ENCODE results near the gene WDR70. TPM values are rescaled to one million over a fixed set of nuclear protein-coding genes. Genes with fewer than 3 reads are reported as not detected.
"Not testable (repeated sequence)": the region's sequence is repeated elsewhere in the genome, so short reads cannot be mapped to it uniquely, and the experiment has no call there.

Gene WDR70
- total and polyA plus RNA-seq, 3 experiments from 2014 or later, result 15.5 to 39.1 (median 36.5) TPM

DNA sequence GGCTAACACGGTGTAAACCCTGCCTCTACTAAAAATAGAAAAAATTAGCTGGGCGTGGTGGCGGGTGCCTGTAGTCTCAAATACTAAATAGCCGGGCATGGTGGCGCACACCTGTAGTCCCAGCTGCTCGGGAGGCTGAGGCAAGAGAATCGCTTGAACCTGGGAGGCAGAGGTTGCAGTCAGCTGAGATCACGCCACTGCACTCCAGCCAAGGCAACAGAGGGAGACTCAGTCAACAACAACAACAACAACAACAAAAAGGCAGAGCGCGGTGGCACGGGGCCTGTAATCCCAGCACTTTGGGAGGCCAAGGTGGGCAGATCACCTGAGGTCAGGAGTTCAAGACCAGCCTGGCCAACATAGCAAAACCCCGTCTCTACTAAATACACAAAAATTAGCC lies 1.1 kb upstream of the WDR70 start:
- H3K36me3 ChIP-seq (ENCODE audit: insufficient read depth, low read length); H3K27ac ChIP-seq (ENCODE audit: low read depth, low read length); H3K4me3 ChIP-seq (ENCODE audit: low read length); H3K9me3 Mint-ChIP-seq; H3K27me3 Mint-ChIP-seq; POLR2A ChIA-PET; DNase-seq; H3K27me3 ChIP-seq (ENCODE audit: insufficient read depth, low read length, poor library complexity, severe bottlenecking); H3K9me3 ChIP-seq (ENCODE audit: low read length); H3K4me1 ChIP-seq (ENCODE audit: insufficient read depth, low read length): not testable (repeated sequence)
- Mint-ChIP-seq H3K27ac (peak overlapping the region in 3 of 8 donors; percentile 51 to 87 (median 52)), H3K4me3 (peak overlapping the region; percentile 50 to 98 (median 67)), H3K4me1 (peaks cover 10 to 20% (median 20%) of the 10 kb centered on the region in 3 donors), H3K36me3 (peaks cover 0 to 22% (median 0%) of the 10 kb centered on the region in 3 donors)
- CTCF ChIA-PET, result interaction anchor here (0.9 to 4.2 kb wide), 2 partner anchors 8 to 28 kb away, joined by 3 to 30 read pairs; partner anchors contain the start of gene NUP155

DNA sequence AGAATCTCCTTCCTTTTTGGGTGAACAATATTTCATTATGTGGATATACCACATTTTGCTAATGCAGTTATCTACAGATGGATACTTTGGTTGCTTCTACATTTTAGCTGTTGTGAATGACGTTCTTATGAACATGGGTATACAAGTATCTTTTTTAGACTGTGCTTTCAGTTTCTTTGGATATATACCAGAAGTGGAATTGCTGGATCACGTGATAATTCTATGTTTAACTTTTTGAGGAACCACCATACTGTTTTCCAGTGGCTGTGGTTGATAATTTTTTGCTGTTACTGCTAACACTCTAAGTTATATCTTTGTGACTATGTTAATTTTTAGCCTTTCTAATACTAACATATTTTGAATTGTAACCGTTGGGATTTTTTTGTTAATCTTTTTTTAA lies 12.5 kb downstream of the WDR70 start:
- CTCF ChIA-PET, result no interaction called here
- POLR2A ChIA-PET, result no interaction called here
- Histone ChIP-seq H3K36me3 (ENCODE audit: insufficient read depth, low read length) (no peaks in the 10 kb centered on the region), H3K4me1 (ENCODE audit: insufficient read depth, low read length) (no peaks in the 10 kb centered on the region), H3K4me3 (ENCODE audit: low read length) (no peak overlapping the region), H3K27ac (ENCODE audit: low read depth, low read length) (no peak overlapping the region), H3K27me3 (ENCODE audit: insufficient read depth, low read length, poor library complexity, severe bottlenecking) (no peaks in the 10 kb centered on the region), H3K9me3 (ENCODE audit: low read length) (no peaks in the 10 kb centered on the region)
- Mint-ChIP-seq H3K9me3 (no peaks in the 10 kb centered on the region), H3K4me3 (no peak overlapping the region), H3K27ac (peak overlapping the region in 1 of 8 donors; percentile 57), H3K4me1 (peaks cover 18 to 26% (median 19%) of the 10 kb centered on the region in 3 donors), H3K36me3 (peaks cover 0 to 59% (median 18%) of the 10 kb centered on the region in 3 donors), H3K27me3 (no peaks in the 10 kb centered on the region)
- DNase-seq, result no peak

DNA sequence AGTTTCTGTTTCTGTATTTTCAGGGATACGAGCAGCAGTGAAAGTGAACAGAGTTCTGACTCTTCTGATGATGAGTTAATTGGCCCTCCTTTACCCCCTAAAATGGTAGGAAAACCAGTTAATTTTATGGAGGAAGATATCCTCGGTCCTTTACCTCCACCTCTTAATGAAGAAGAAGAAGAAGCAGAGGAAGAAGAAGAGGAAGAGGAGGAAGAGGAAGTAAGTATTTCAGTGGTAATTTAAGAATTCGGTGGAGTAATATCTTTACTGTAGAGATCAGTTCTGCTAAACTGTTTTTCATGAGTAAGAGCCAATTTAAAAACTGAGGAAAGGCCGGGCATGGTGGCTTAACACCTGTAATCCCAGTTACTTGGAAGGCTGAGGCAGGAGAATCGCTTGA lies 17.2 kb downstream of the WDR70 start:
- Mint-ChIP-seq H3K27me3 (no peaks in the 10 kb centered on the region), H3K4me3 (no peak overlapping the region), H3K4me1 (peaks cover 6 to 10% (median 9%) of the 10 kb centered on the region in 3 donors), H3K36me3 (peaks cover 0 to 72% (median 27%) of the 10 kb centered on the region in 3 donors), H3K27ac (no peak overlapping the region), H3K9me3 (no peaks in the 10 kb centered on the region)
- Histone ChIP-seq H3K4me3 (ENCODE audit: low read length) (no peak overlapping the region), H3K27me3 (ENCODE audit: insufficient read depth, low read length, poor library complexity, severe bottlenecking) (no peaks in the 10 kb centered on the region), H3K27ac (ENCODE audit: low read depth, low read length) (no peak overlapping the region), H3K9me3 (ENCODE audit: low read length) (no peaks in the 10 kb centered on the region), H3K4me1 (ENCODE audit: insufficient read depth, low read length) (no peaks in the 10 kb centered on the region), H3K36me3 (ENCODE audit: insufficient read depth, low read length) (no peaks in the 10 kb centered on the region)
- POLR2A ChIA-PET, result no interaction called here
- CTCF ChIA-PET, result no interaction called here
- no peak for DNase-seq

DNA sequence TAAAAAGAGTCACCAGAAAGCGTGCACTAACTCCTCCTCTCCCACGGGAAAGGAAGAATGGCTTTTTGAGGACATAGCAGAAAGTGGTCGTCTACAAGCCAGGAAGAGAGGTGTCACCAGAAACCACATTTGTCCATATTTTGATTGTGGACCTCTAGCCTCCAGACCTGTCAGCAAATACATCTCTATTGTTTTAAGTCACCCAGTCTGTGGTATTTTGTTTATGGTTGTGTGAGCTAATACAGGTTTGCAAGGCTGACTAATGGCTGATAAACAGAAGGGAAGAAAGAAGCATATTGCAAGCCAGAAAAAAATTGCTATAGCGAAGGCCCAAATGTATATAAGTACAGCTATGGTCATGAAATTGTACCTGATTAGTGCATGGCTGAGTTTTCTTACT lies 21.4 kb downstream of the WDR70 start:
- Mint-ChIP-seq H3K4me1 (peaks cover 0 to 6% (median 4%) of the 10 kb centered on the region in 3 donors), H3K9me3 (no peaks in the 10 kb centered on the region), H3K4me3 (no peak overlapping the region), H3K27me3 (no peaks in the 10 kb centered on the region), H3K27ac (no peak overlapping the region), H3K36me3 (peaks cover 0 to 61% (median 21%) of the 10 kb centered on the region in 3 donors)
- Histone ChIP-seq H3K4me3 (ENCODE audit: low read length) (no peak overlapping the region), H3K27ac (ENCODE audit: low read depth, low read length) (no peak overlapping the region), H3K9me3 (ENCODE audit: low read length) (no peaks in the 10 kb centered on the region), H3K36me3 (ENCODE audit: insufficient read depth, low read length) (peaks cover 3% of the 10 kb centered on the region), H3K27me3 (ENCODE audit: insufficient read depth, low read length, poor library complexity, severe bottlenecking) (no peaks in the 10 kb centered on the region), H3K4me1 (ENCODE audit: insufficient read depth, low read length) (no peaks in the 10 kb centered on the region)
- CTCF ChIA-PET, result no interaction called here
- no peak for DNase-seq
- POLR2A ChIA-PET, result interaction anchor here (0.6 kb wide), 2 partner anchors 26 to 363 kb away, joined by 3 to 4 read pairs; no protein-coding TSS in a partner anchor

DNA sequence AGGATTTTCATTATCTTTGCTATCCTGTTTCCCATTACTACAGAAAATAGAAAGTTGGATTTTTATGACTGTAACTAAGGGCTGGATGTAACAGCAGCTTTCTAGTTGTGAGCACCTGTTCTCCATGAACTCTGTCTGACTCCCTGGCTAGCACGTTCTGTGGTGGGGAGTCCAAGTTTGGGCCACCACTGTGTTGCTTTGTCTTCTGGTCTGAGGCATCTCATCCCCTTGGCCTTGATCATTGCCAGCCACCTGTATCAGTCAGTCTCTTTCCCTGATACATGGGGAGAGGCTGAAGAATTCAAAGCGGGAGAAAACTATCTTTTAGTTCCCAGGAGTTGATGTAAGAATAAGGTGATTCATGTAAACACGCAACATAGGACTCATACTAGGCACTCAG lies 33.4 kb downstream of the WDR70 start:
- H3K27me3 Mint-ChIP-seq, result no peaks in the 10 kb centered on the region
- POLR2A ChIA-PET, result interaction anchor here (0.6 kb wide), 1 partner anchor 11 kb away, joined by 4 read pairs; no protein-coding TSS in a partner anchor

DNA sequence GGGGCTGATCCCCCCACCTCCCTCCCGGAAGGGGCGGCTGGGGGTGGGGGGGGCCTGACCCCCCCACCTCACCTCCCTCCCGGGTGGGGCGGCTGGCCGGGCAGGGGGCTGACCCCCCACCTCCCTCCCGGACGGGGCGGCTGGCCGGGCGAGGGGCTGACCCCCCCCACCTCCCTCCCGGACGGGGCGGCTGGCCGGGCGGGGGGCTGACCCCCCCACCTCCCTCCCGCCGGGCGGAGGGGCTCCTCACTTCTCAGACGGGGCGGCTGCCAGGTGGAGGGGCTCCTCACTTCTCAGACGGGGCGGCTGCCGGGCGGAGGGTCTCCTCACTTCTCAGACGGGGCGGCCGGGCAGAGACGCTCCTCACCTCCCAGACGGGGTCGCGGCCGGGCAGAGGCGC lies 36.3 kb downstream of the WDR70 start:
- H3K9me3 ChIP-seq (ENCODE audit: low read length); H3K4me3 ChIP-seq (ENCODE audit: low read length); H3K36me3 ChIP-seq (ENCODE audit: insufficient read depth, low read length); H3K4me1 ChIP-seq (ENCODE audit: insufficient read depth, low read length); H3K4me1 Mint-ChIP-seq; DNase-seq; POLR2A ChIA-PET; H3K27me3 ChIP-seq (ENCODE audit: insufficient read depth, low read length, poor library complexity, severe bottlenecking); H3K27me3 Mint-ChIP-seq; H3K27ac ChIP-seq (ENCODE audit: low read depth, low read length); CTCF ChIA-PET; H3K27ac Mint-ChIP-seq; H3K4me3 Mint-ChIP-seq; H3K9me3 Mint-ChIP-seq: not testable (repeated sequence)
- peaks cover 5 to 40% (median 8%) of the 10 kb centered on the region in 3 donors for H3K36me3 Mint-ChIP-seq

More for the DNA sequence above, 33.4 kb downstream of the WDR70 start:
- no peaks in the 10 kb centered on the region for H3K9me3 Mint-ChIP-seq
- H3K36me3 ChIP-seq (ENCODE audit: insufficient read depth, low read length), result peaks cover 4% of the 10 kb centered on the region
- no peak overlapping the region for H3K27ac ChIP-seq (ENCODE audit: low read depth, low read length)
- H3K27ac Mint-ChIP-seq, result peak overlapping the region in 1 of 8 donors; percentile 22
- no peak for DNase-seq
- no peaks in the 10 kb centered on the region for H3K27me3 ChIP-seq (ENCODE audit: insufficient read depth, low read length, poor library complexity, severe bottlenecking)
- no peak overlapping the region for H3K4me3 Mint-ChIP-seq
- H3K4me1 ChIP-seq (ENCODE audit: insufficient read depth, low read length), result no peaks in the 10 kb centered on the region
- no peak overlapping the region for H3K4me3 ChIP-seq (ENCODE audit: low read length)
- CTCF ChIA-PET, result interaction anchor here (0.6 to 1.3 kb wide), 6 partner anchors 8 to 780 kb away, joined by 3 to 8 read pairs (median 4); no protein-coding TSS in a partner anchor
- no peaks in the 10 kb centered on the region for H3K9me3 ChIP-seq (ENCODE audit: low read length)
- H3K36me3 Mint-ChIP-seq, result peaks cover 5 to 44% (median 15%) of the 10 kb centered on the region in 3 donors
- no peaks in the 10 kb centered on the region for H3K4me1 Mint-ChIP-seq

DNA sequence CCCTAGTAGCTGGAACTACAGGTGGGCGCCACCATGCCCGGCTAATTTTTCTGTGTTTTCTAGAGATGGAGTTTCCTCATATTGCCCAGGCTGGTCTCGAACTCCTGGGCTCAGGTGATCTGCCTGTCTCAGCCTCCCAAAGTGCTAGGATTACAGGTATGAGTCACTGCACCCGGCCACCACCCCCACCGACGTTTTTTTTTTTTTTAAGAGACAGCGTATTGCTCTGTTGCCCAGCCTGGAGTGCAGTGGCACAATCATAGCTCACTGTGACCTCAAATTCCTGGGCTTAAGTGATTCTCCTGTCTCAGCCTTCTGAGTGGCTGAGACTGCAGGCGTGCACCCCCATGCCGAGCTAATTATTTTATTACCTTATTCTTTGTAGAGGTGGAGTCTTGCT lies 38.2 kb downstream of the WDR70 start:
- no peak overlapping the region for H3K27ac ChIP-seq (ENCODE audit: low read depth, low read length)
- no peaks in the 10 kb centered on the region for H3K27me3 Mint-ChIP-seq
- H3K4me1 ChIP-seq (ENCODE audit: insufficient read depth, low read length), result no peaks in the 10 kb centered on the region
- H3K27ac Mint-ChIP-seq, result peak overlapping the region in 1 of 8 donors; percentile 17
- no peak for DNase-seq
- H3K4me3 Mint-ChIP-seq, result no peak overlapping the region
- ChIA-PET CTCF (no interaction called here), POLR2A (no interaction called here)
- no peaks in the 10 kb centered on the region for H3K4me1 Mint-ChIP-seq
- no peaks in the 10 kb centered on the region for H3K27me3 ChIP-seq (ENCODE audit: insufficient read depth, low read length, poor library complexity, severe bottlenecking)
- no peaks in the 10 kb centered on the region for H3K36me3 ChIP-seq (ENCODE audit: insufficient read depth, low read length)
- H3K9me3 ChIP-seq (ENCODE audit: low read length), result no peaks in the 10 kb centered on the region
- H3K4me3 ChIP-seq (ENCODE audit: low read length), result no peak overlapping the region
- H3K36me3 Mint-ChIP-seq, result peaks cover 5 to 39% (median 8%) of the 10 kb centered on the region in 3 donors
- H3K9me3 Mint-ChIP-seq, result no peaks in the 10 kb centered on the region

DNA sequence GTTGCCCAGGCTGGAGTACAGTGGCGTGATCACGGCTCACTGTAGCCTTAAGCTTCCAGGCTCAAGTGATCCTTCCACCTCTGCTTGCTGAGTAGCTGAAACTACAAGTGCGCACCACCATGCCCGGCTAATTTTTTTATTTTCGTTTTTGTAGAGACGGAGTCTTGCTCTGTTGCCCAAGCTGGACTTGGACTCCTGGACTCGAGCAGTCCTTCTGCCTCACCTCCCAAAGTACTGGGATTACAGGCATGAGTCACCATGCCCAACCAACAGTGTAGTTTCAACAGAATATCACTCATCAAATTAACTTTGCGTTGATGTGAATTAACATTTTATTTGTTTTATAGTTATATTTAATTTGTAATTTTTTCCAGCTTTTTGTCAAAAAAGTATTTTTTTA lies 45.3 kb downstream of the WDR70 start:
- no peak overlapping the region for H3K4me3 ChIP-seq (ENCODE audit: low read length)
- CTCF ChIA-PET, result interaction anchor here (1.6 kb wide), 1 partner anchor 11 kb away, joined by 5 read pairs; no protein-coding TSS in a partner anchor
- H3K27ac ChIP-seq (ENCODE audit: low read depth, low read length), result no peak overlapping the region
- Mint-ChIP-seq H3K27me3 (no peaks in the 10 kb centered on the region), H3K4me3 (no peak overlapping the region), H3K27ac (no peak overlapping the region), H3K36me3 (peaks cover 6 to 52% (median 12%) of the 10 kb centered on the region in 3 donors), H3K9me3 (no peaks in the 10 kb centered on the region), H3K4me1 (peaks cover 0 to 10% (median 4%) of the 10 kb centered on the region in 3 donors)
- no peaks in the 10 kb centered on the region for H3K4me1 ChIP-seq (ENCODE audit: insufficient read depth, low read length)
- POLR2A ChIA-PET, result no interaction called here
- H3K9me3 ChIP-seq (ENCODE audit: low read length), result no peaks in the 10 kb centered on the region
- H3K36me3 ChIP-seq (ENCODE audit: insufficient read depth, low read length), result peaks cover 5% of the 10 kb centered on the region
- no peak for DNase-seq
- H3K27me3 ChIP-seq (ENCODE audit: insufficient read depth, low read length, poor library complexity, severe bottlenecking), result no peaks in the 10 kb centered on the region

Measured in CD8-positive, alpha-beta memory T cell (primary cell).